OCI-M2 (cell line): ENCODE measurements around the gene MCTP2.

ENCODE experiments used
- DNase-seq: peaks from one replicate; lab custom pipeline; 2025; ENCODE audit not compliant: unreplicated experiment; lab: John Stamatoyannopoulos, UW

The MCTP2 gene

DNA sequence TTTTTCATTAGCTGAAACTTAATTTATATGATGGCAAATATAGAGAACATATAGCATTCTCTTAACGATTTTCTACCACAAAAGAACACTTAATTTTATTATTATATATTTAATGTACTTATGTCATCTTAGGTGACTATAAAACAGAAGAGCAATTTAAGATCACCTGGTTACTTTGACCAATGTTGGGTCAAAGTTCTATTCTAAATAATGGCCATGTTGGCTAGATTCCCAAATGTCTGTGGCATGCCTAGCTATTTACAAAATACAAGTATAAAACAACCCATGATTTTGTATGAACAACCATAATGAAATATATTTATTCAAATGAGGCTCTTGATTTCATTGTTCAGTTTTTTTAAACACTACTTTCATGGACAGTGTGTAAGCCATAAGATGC lies 200.9 kb downstream of the MCTP2 start:
- DNase-seq, result no peak

DNA sequence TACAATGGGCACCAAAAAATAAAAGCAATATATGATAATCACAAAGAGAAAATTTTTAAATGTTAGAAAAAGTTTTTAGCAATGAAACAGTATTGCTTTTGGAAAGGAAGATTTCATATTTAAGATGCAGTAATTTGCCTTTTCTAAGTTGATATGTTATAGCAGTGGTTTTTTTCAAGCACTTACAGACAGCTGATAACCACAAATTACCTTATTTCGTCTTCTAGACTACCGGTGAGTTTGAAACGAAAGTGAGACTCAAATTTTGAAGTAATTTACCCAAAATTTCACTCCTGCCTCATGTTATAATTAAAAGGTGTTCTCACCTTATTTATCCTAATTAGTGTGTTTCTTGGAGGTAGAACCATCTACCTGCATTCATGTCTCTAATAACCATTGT lies 207.8 kb downstream of the MCTP2 start:
- DNase-seq, result no peak

DNA sequence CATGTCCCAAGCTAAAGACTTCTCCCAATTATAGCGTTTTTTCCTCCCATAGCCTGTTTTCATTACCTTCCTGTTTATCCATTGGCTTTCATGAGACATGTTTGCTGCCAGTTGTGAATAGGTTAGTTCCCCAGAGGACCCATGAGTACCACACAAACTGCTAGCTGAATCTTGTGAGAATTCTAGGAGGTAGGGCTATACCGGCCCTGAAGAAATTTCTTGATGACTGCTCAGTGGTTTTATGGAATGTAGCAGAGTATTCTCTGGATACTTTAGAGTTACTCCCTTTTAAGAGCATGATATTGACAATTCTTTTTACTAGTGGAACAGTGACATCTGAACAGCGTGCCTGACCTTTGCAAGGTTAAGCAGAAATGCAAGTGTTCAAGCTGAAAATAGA lies 210.4 kb downstream of the MCTP2 start:
- no peak for DNase-seq

DNA sequence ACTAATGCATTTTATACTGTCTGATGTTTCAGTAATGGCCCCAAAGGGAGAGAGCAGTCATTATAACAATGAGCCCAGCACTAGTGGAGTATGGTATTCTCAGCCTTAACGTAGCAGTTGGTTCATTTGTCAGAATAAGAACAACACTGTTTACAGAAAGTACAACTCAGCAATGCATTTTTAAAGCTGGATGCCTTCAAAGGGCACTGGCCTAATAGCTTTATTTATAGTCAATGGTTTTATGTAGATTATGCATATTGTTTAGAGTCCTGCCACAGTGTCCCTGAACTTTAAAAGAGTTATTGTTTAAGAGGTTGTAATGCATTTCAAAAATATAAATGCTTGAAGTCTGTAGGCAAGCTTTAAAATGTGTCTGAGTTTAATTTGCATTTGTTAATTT lies 211.1 kb downstream of the MCTP2 start:
- DNase-seq, result no peak

DNA sequence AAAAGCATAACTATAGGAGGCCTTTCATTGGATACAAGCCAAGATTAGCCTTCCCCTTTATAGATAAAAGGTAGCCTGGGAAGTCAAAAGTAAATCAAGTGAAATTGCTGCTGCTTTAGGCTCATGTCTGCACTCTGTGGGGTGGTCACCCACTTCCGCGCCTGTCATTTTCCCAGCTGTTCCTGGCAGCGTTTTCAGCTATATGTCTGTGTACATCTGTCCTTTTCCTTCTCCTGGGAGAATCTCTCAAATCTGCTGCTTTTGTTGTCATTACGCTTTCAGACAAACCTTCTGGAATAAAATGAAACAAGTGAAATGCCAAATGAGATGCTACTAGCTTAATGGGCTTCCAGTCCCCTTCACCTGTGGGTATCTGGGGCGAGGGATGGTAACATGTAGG lies 211.8 kb downstream of the MCTP2 start:
- DNase-seq, result no peak

DNA sequence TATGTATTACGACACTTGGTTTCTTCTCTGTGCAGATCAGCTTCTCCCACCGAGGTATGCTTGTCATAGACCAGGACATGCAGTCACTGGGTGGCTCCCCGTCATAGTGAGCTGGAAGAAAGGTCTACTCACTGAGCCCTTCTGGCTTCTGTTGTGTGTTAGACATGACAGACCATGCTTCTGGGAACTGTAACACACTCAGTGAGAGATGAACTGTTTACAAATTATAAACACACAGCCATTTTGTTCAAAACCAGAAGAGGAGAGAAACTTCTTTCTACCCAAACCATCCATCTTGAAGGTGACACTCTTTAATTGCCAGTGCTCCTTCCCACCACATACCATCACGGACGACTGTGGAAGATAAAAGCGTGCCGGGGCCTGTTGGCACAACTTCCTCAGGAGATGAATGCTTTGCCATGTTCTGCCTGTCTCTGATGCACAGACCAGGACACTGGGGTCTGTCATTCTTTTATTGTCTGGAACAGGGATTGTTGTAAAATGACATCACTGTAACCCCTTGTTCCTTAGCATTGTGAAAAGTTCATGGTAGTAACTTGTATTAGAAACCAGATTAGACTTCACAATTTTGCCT lies 214.3 kb downstream of the MCTP2 start:
- DNase-seq, result no peak

DNA sequence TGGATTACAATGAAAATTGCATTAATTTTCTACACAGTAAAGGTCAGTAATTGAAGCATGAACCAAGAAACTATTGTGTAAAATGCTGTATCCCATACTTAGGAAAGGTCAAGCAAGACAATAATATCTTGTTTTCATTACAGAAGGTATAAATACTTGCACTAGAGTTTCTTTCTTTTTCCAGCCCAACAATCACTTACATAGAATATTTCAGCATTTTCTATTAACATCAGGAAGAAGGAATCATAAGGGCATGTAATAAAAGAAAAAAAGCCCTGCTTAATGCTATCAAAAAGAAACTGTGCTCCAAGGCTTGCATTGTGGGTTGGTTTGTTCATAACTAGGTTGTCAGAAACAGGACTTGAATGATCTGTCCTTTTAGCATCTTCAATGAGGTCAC lies 215.1 kb downstream of the MCTP2 start:
- DNase-seq, result no peak

DNA sequence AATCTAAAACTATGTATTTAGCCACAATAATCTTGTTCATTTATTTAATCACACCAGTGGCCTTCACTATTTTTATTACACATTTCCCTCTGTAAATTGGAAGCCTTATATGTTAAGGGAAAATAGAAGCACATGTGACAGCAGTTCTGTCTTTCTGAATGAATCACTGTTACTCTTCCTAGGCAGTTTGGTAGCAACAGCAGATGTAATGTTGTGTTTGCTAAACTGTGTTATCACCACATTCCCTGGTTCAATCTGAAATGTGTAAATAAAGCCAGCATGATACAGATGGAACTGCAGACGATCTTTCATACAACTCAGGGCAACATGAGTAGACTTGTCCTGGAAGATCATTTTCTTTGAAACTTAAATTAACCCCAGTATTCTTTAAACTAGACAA lies 220.1 kb downstream of the MCTP2 start:
- no peak for DNase-seq

DNA sequence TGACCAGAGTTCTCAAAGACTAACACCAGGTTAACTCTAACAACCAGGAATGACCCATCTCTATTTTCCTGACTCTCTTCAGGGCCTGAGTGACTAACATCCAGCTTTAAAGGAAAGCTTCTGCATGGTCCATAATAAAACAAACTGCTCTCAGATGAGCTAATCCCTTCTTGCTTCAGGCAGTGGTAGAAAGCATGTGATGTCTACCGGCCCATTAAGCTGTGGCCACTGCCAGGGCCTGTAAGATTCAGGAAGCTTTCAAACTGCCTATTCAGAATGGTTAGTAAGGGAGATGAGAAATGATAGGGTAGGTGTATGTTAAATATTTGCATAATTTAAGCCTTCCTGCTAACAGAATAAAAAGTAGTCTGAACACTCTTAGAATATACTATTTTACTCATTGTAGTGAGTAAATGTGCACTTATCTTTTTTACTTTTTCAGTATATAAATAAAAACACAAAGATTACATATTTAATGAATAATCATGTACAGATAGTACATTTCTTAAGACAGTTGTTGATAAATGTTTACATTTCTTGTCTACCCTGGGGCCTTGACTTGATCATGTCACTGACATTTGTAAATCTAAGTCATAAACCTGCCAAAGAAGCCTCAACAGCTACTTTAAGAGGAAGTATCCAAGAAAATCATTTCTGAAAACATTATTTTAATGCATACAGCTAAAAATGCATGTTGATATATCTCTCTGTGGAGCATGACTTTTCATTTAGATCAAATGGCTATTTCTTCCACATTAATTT lies 222.0 kb downstream of the MCTP2 start:
- DNase-seq, result no peak

DNA sequence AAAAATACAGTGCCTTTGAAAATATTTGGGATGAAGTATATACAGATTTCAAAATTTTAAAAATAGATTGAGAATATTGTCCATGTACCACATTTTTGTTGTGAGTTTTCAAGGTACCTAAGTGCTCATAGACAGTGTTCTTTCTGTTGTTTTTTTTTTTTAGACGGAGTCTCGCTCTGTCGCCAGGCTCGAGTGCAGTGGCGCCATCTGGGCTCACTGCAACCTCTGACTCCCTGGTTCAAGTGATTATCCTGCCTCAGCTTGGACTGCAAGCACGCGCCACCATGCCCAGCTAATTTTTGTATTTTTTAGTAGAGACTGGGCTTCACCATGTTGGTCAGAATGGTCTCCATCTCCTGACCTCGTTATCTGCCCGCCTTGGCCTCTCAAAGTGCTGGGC lies 223.9 kb downstream of the MCTP2 start:
- no peak for DNase-seq

DNA sequence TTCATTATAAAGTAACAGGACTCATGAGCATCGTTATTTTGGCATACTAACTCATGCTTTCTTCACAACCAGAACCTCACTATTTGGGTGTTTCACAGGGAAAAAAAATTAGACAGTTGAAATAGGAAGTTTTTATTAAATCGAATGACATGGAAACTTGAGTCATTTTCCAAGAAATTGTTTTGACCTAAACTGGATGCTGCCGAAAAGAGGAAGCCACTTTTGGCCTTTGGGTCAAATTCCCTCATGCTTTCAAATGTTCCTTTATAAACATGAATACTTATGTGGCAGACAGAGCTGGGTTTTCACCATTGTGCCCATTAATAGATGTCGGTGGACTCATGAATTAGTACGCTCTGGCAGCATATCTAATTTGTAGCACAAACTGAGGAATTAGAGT lies 224.9 kb downstream of the MCTP2 start:
- no peak for DNase-seq

DNA sequence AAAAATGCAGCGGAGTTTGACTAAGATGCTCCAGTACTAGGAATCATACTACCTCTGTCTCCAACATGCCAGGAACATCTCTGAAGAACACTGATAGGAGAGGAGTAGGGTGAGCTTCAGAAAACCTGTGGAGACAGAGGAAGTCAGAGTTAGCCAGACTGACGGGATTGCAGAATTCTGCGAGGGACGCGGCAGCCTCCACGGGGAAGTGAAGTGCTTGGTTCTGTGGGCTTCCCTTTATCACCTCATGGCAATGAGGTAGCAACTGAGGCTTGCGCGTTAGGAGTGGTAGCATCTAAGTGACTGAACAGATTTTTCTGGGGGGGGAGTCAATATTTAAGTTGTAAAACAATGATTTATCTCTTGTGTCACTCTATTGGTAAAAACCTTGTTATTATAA lies 226.3 kb downstream of the MCTP2 start:
- no peak for DNase-seq

DNA sequence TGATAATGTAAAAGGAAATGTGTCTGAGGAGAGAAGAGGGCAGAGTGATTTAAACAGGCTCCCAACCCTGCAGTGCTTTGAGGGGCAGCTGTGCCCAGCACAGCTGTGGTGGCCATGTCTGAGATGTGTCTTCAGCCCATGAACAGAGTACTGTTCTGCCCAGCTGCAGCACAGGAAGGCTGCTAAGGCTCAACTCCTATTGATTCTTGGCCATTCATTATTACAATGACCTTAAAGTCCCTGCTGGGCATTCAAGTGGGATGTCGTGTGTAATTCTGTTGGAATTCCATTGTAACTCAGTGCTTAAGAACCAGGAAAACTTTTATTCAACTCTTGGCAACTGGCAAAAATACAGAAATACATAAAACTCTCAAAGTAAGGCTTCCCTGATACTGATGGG lies 229.3 kb downstream of the MCTP2 start:
- DNase-seq, result no peak

DNA sequence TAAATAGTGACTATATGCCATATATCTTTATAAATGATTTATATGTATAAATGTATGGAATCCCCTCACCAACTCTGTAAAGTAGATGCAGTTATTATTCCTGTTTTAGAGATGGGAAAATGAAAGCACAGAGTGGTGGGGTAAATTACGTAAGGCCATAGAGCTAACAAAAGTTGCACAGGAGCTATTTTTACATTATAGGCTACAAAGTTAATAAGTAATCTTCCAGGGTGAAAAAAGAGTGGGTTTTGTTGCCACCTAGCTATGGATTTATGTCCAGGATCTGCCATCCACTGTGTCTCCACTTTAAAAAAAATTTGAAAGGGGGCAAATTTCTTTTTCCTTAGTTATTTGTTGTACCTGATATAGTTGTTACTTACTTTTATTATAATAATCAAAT lies 235.7 kb downstream of the MCTP2 start:
- DNase-seq, result no peak

DNA sequence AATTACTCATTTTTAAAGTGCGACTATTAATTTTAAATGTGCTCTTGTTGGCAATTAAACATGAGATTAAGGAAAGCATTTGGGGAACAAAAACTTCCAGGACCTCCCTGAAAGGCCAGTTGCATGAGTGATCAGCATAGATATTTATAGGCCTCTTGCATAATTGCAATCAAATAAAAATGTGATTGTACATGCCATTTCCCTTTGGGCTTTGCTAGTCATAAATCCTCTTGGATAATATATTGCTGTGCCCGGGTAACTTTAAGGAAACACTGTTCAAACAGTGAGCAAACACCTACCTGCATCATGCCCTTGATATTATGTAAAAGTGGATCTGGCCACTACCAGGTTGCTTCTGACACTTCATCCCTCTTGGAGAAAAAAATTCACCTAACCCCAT lies 239.1 kb downstream of the MCTP2 start:
- no peak for DNase-seq

DNA sequence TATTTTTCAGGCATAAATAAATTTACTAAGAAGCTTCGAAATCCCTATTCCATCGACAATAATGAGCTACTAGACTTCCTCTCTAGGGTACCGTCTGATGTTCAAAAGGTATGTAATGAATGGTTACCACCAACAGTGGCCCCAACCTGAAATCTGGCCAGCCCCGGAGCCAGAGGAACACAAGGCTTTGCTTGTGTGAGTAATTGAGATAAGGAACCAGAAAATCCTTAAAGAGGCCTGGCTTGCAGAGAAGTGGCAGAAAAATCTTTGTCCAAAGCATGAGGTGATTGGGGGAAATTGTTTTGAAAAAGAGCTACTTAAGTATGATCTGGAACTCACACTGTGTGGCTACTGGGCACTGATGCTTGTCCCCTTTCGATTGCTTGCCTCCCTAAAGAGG lies 245.3 kb downstream of the MCTP2 start:
- no peak for DNase-seq

DNA sequence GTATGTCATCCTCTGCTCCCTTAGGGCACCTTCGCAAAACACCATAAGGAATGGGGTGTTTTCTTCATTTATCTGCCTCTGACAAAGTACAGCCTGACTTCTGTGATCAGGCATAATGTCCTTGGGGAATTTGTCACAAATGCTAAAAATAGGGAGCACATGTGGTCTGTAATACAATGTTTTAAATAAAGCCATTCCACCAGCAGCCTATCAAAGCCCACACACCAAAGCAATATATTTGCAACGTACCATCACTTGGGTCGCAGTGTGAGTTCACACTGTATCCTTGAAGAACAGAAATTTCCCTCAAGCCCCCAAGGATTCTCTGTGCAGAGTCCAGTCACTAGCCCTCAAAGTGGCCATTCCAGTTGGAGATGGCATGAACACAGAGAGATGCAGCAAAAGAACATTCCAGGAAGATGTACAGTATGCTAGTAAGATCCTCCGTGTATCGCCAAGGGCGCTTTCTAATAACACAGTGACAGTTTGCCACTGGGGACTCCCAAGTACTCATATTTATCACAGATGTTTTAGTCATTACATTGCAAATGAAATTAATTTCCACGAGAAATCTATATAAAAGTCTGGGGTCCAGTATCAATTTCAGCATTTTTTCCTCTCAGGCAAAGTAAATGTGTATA lies 246.7 kb downstream of the MCTP2 start:
- no peak for DNase-seq

DNA sequence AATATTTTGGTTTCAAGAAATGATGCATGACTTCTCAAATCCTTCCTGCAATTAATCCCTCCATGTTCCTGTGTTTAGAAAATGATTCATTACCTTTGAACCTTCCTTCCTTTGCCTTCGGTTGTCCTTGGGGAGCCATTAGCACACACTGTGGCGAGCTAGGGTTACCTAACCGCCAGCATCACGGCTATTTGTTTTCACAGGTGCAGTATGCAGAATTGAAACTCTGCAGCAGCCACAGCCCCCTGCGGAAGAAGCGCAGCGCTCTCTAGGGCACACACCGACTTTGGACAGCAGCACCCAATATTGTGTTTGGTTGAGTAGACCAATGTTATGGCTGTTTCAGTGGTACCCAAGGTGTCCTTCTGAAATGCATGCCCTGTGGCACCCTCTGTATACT lies 247.4 kb downstream of the MCTP2 start:
- DNase-seq, result no peak

DNA sequence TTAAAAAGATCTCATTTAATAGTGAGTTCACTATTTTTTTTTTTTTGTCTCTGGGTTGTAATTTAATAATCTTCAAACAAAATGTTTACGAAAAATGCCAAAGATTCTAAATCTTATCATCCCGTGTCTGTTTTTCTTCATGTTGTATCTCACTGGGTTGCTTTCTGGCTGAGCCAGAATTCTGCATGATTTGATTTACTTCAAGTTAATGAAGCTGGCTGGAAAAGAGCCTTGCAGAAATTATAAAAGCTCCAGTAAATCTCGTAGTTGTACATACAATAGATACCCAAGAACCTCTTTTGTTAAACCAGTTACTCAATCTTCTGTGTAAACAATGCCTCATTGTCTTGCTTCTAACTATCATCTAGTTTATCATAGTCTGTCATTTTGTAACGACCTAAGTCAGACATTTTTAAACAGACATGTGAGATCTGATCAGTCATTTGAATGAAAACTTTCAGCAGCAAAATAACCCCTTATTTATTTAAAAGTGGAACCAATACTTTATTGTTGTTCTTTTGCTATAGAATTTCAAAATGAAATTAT lies 249.0 kb downstream of the MCTP2 start:
- no peak for DNase-seq

DNA sequence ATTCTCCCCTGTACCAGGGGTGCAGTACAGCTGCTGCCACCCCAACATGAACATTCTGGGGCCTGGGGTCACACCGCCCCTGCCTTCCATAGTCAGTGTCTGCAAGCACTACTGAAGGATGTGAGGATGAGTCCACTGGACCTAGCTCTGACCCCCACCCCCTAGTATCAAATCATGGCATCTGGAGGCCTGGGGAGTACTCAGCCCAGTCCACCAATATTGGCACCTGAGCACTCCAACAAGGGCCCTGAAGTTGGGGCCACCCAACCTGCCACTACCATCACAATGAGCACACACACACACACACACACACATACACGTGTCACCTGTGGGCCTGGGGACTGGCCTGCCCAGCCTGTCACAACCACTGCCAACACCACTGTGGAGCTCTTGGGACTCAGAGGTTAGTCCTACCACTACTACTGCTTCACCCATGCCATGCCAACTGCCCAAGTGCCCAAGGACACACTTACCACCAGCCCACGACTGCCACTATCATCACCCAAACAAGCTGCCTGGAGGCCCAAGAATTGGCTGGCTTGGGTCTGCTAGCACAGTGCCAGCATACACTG lies 253.9 kb downstream of the MCTP2 start:
- DNase-seq, result no peak

DNA sequence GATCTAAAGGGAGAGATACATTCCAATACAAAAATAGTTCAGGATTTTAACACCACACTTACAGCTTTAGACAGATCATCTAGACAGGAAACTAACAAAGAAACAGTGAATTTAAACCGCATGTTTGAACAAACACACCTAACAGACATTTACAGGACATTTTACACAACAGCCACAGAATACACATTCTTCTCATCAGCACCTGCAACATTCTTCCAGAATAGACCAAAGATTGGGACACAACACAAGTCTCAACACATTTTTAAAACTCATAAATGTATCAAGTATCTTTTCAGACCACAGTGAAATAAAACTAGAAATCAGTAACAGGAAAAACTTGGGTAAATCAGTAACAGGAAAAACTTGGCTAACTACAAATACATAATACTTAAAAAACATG lies 256.3 kb downstream of the MCTP2 start:
- DNase-seq, result no peak

DNA sequence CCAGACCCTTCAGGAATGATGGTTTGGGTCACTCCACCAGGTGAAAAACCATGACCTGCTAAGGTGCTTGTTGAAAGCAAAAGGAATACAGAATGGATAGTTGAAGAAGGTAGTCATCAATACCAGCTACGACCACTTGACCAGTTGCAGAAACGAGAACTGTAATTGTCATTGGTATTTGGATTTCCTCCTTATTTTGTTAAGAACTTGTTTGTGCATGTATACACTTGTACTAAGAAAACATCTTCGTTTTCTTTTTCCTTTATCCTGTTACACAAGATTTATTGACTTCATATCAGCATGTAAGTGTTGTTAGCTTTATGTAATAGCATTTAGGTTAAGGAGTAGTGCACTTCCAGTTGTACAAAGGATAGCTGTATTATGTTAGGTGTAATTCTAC lies 261.8 kb downstream of the MCTP2 start:
- DNase-seq, result no peak
